CD14-positive monocyte (primary cell): ENCODE results near the gene SLC24A3. TPM values are rescaled to one million over a fixed set of nuclear protein-coding genes. Genes with fewer than 3 reads are reported as not detected.

ENCODE experiments used
- DNase-seq, 3 donors: peaks; one replicate each; pipeline ENCODE4 v3.0.0-alpha.2; 2011 to 2022
- H2AFZ ChIP-seq: 2 replicates; pipeline ENCODE4 v1.6.0; 2012; ENCODE audit warnings: mild to moderate bottlenecking, low read depth, low read length, inconsistent platforms; ENCODE audit not compliant: insufficient read depth, poor library complexity, severe bottlenecking
- H3K27ac ChIP-seq, 2 donors: 1 replicate in 1 of 2; 2 replicates in 1 of 2; pipeline ENCODE4 v1.5.1; 2012 to 2013; ENCODE audit warnings: low read length in 2 of 2, control low read depth in 1 of 2, inconsistent platforms in 1 of 2, low read depth in 1 of 2, mild to moderate bottlenecking in 1 of 2
- H3K27me3 ChIP-seq, 2 donors: one replicate each; pipeline versions ENCODE4 v1.6.0 to v1.6.1; 2011 to 2013; ENCODE audit warnings: low read length in 2 of 2; ENCODE audit not compliant: control insufficient read depth in 2 of 2, insufficient read depth in 2 of 2
- H3K36me3 ChIP-seq, 2 donors: replicated peaks in 1 of 2; 1 replicate in 1 of 2; 2 replicates in 1 of 2; pipeline versions ENCODE4 v1.5.1 to v1.6.1; 2012 to 2013; ENCODE audit warnings: low read length in 2 of 2, control low read depth in 1 of 2, inconsistent platforms in 1 of 2, mild to moderate bottlenecking in 1 of 2; ENCODE audit not compliant: insufficient read depth in 2 of 2, control insufficient read depth in 1 of 2
- H3K4me1 ChIP-seq, 2 donors: 1 replicate in 1 of 2; 2 replicates in 1 of 2; pipeline versions ENCODE4 v1.5.1 to v1.6.1; 2012 to 2013; ENCODE audit warnings: low read length in 2 of 2, control low read depth in 1 of 2, inconsistent platforms in 1 of 2, mild to moderate bottlenecking in 1 of 2, moderate library complexity in 1 of 2; ENCODE audit not compliant: insufficient read depth in 2 of 2, control insufficient read depth in 1 of 2
- H3K4me2 ChIP-seq: replicated peaks from 2 replicates; pipeline ENCODE3; 2012; ENCODE audit warnings: low read length, moderate library complexity, mild to moderate bottlenecking; ENCODE audit not compliant: poor library complexity, severe bottlenecking; ENCODE audit errors: extremely low read depth
- H3K4me3 ChIP-seq, 3 experiments: fragments of 200-600 bp in 1 of 3; sonication (generic) in 1 of 3; replicated peaks in 1 of 3; 1 replicate in 2 of 3; 2 replicates in 1 of 3; pipeline ENCODE4 v1.5.1; 2011 to 2013; ENCODE audit warnings: low read length in 3 of 3, mild to moderate bottlenecking in 3 of 3, control low read depth in 2 of 3, low read depth in 2 of 3, inconsistent platforms in 1 of 3, moderate library complexity in 1 of 3
- H3K79me2 ChIP-seq: 2 replicates; pipeline ENCODE4 v1.6.0; 2012; ENCODE audit warnings: mild to moderate bottlenecking, control low read depth, inconsistent platforms, low read length, moderate library complexity; ENCODE audit not compliant: insufficient read depth
- H3K9ac ChIP-seq: 2 replicates; pipeline ENCODE4 v1.6.0; 2017; ENCODE audit warnings: low read length, mild to moderate bottlenecking; ENCODE audit not compliant: insufficient read depth, poor library complexity, severe bottlenecking
- H3K9me3 ChIP-seq, 2 donors: replicated peaks in 1 of 2; 1 replicate in 1 of 2; 2 replicates in 1 of 2; pipeline versions ENCODE4 v1.5.1 to v1.6.1; 2012 to 2013; ENCODE audit warnings: low read length in 2 of 2, control low read depth in 1 of 2; ENCODE audit not compliant: control insufficient read depth in 1 of 2, insufficient read depth in 1 of 2
- H4K20me1 ChIP-seq: 2 replicates; pipeline ENCODE4 v1.6.0; 2012; ENCODE audit warnings: mild to moderate bottlenecking, low read length, control low read depth, moderate library complexity; ENCODE audit not compliant: insufficient read depth
- H3K27ac Mint-ChIP-seq, 7 donors: one replicate each; pipeline ENCODE4 v1.8.0; 2020; ENCODE audit warnings: mild to moderate bottlenecking in 7 of 7, mixed read lengths in 7 of 7, moderate library complexity in 6 of 7, inconsistent platforms in 2 of 7
- H3K27me3 Mint-ChIP-seq, 3 donors: one replicate each; pipeline ENCODE4 v1.8.0; 2021 to 2022; ENCODE audit warnings: low read depth in 3 of 3, mild to moderate bottlenecking in 3 of 3, mixed read lengths in 3 of 3, moderate library complexity in 3 of 3, inconsistent platforms in 1 of 3
- H3K36me3 Mint-ChIP-seq, 2 donors: one replicate each; pipeline ENCODE4 v1.8.0; 2020; ENCODE audit warnings: mixed read lengths in 2 of 2, inconsistent platforms in 1 of 2, mild to moderate bottlenecking in 1 of 2
- H3K4me1 Mint-ChIP-seq: one replicate; pipeline ENCODE4 v1.8.0; 2020; ENCODE audit warnings: mild to moderate bottlenecking, mixed read lengths
- H3K4me3 Mint-ChIP-seq, 2 donors: one replicate each; pipeline ENCODE4 v1.8.0; 2020; ENCODE audit warnings: mild to moderate bottlenecking in 2 of 2, mixed read lengths in 2 of 2, moderate library complexity in 1 of 2
- H3K9me3 Mint-ChIP-seq, 7 donors: one replicate each; pipeline ENCODE4 v1.8.0; 2020 to 2022; ENCODE audit warnings: mixed read lengths in 7 of 7, mild to moderate bottlenecking in 6 of 7, moderate library complexity in 6 of 7, inconsistent platforms in 2 of 7
- WGBS: methylation state at CpG from one replicate; pipeline ENCODE4 v1.1.5; 2013; ENCODE audit warnings: missing lambda C conversion rate; ENCODE audit not compliant: insufficient coverage; 5-methylcytosine and 5-hydroxymethylcytosine counted together
- intact Hi-C, 2 donors: fragments of 100-400 bp; cut with micrococcal nuclease; formaldehyde crosslinking; loops; one replicate each; pipeline versions ENCODE4 v1.15.0 to v1.15.1; 2023
- polyA plus RNA-seq, 3 donors: library from polyadenylated mRNA; depleted of rRNA in 1 of 3; unstranded in 2 of 3; stranded (reverse) in 1 of 3; fragments of 300-500 nt in 2 of 3; fragments of >200 nt in 1 of 3; fragmentation: Illumina TruSeq in 2 of 3; gene quantifications; 1 replicate in 2 of 3; 2 replicates in 1 of 3; pipeline ENCODE4 v1.2.3, GENCODE V29; 2012 to 2021
- TF ChIP-seq, protein P1 (sequence below): fragments of 200-600 bp; IDR thresholded peaks from one replicate; pipeline ENCODE4 v1.8.0; 2022; ENCODE audit warnings: antibody characterized with exemption, mild to moderate bottlenecking

The SLC24A3 gene
- polyA plus RNA-seq, 3 donors = 0.04 to 0.08 TPM; not detected in 1

DNA sequence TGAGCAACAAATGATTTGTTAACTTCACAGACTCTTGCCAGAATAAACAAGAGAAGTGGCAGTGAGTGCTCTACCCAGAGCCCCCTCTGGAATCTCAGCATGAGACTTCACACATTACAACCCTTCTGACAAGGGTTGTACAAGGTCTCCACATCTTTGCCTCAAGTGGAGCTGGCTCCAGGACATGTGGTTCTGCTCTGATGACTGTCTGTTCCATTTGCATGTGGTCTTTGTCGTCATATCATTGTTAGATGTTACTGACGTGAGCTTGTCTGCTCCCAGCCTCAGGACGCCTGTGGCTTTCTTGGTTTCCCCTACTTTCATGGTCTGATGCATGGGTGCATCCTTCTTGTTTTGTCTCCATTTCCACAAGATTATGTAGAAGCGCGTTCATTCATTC, 115.0 kb downstream of the SLC24A3 start:
- no peak overlapping the region for H3K4me3 ChIP-seq
- H3K27ac ChIP-seq = no peak overlapping the region
- H3K9ac ChIP-seq = no peak overlapping the region
- Mint-ChIP-seq H3K27me3 (no peaks in the 10 kb centered on the region), H3K27ac (no peak overlapping the region), H3K4me3 (no peak overlapping the region), H3K9me3 (peaks cover 0 to 2% (median 0%) of the 10 kb centered on the region in 7 donors), H3K4me1 (peaks cover 9% of the 10 kb centered on the region), H3K36me3 (no peaks in the 10 kb centered on the region)
- no peak for DNase-seq
- H3K4me1 ChIP-seq = peaks cover 5 to 7% of the 10 kb centered on the region in 2 donors
- TF ChIP-seq, protein P1, sequence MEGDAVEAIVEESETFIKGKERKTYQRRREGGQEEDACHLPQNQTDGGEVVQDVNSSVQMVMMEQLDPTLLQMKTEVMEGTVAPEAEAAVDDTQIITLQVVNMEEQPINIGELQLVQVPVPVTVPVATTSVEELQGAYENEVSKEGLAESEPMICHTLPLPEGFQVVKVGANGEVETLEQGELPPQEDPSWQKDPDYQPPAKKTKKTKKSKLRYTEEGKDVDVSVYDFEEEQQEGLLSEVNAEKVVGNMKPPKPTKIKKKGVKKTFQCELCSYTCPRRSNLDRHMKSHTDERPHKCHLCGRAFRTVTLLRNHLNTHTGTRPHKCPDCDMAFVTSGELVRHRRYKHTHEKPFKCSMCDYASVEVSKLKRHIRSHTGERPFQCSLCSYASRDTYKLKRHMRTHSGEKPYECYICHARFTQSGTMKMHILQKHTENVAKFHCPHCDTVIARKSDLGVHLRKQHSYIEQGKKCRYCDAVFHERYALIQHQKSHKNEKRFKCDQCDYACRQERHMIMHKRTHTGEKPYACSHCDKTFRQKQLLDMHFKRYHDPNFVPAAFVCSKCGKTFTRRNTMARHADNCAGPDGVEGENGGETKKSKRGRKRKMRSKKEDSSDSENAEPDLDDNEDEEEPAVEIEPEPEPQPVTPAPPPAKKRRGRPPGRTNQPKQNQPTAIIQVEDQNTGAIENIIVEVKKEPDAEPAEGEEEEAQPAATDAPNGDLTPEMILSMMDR = no peak
- H3K79me2 ChIP-seq = no peaks in the 10 kb centered on the region
- H3K36me3 ChIP-seq = no peaks in the 10 kb centered on the region
- no peaks in the 10 kb centered on the region for H3K27me3 ChIP-seq
- H3K9me3 ChIP-seq = no peaks in the 10 kb centered on the region
- no peaks in the 10 kb centered on the region for H4K20me1 ChIP-seq
- intact Hi-C loops = no loop called here
- no peak overlapping the region for H2AFZ ChIP-seq
- WGBS = 70% methylated on average over 3 of the region's 5 CpGs
- no peak overlapping the region for H3K4me2 ChIP-seq

DNA sequence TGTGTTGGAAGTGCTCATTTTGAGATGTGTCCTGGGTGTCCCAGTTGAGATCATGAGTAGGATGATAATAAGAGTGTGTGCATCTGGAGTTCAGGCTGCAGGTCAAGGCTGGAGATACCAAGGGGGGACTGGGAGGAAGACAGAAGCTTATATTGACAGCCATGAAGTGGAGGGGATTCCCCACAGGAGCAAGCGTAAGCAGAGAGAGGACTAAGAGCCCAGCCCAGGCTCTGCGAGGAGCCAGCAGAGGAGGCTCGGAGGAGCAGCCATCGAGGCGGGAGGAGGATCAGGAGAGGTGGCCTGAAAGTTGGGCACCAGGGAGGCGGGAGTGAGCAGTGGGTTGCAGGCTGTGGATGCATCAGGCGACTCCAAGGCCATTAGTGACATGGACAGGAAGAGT, 116.2 kb downstream of the SLC24A3 start:
- 88% methylated on average over 7 of the region's 7 CpGs for WGBS
- H3K9ac ChIP-seq = no peak overlapping the region
- H3K27ac Mint-ChIP-seq = peak overlapping the region in 1 of 7 donors; percentile 27
- no peaks in the 10 kb centered on the region for H3K27me3 ChIP-seq
- no peaks in the 10 kb centered on the region for H4K20me1 ChIP-seq
- H2AFZ ChIP-seq = no peak overlapping the region
- no peaks in the 10 kb centered on the region for H3K9me3 ChIP-seq
- no peak for DNase-seq
- H3K27me3 Mint-ChIP-seq = no peaks in the 10 kb centered on the region
- no peaks in the 10 kb centered on the region for H3K36me3 ChIP-seq
- no peaks in the 10 kb centered on the region for H3K79me2 ChIP-seq
- peaks cover 14% of the 10 kb centered on the region for H3K4me1 Mint-ChIP-seq
- TF ChIP-seq, protein P1 = no peak
- H3K36me3 Mint-ChIP-seq = no peaks in the 10 kb centered on the region
- H3K4me1 ChIP-seq = peaks cover 5 to 7% of the 10 kb centered on the region in 2 donors
- intact Hi-C loops = no loop called here
- no peak overlapping the region for H3K4me2 ChIP-seq
- no peak overlapping the region for H3K4me3 ChIP-seq
- peaks cover 0 to 2% (median 0%) of the 10 kb centered on the region in 7 donors for H3K9me3 Mint-ChIP-seq
- H3K4me3 Mint-ChIP-seq = no peak overlapping the region
- H3K27ac ChIP-seq = no peak overlapping the region
